HG02970 (cell line): ENCODE data around the gene SLX4IP.

ENCODE experiments used
- ATAC-seq: cut with Tn5 transposase; IDR thresholded peaks from one replicate; pipeline ENCODE4 v1.9.1; 2021; ENCODE audit warnings: mild to moderate bottlenecking, moderate library complexity, moderate number of reproducible peaks; ENCODE audit not compliant: unreplicated experiment, low FRiP score

The SLX4IP gene

DNA sequence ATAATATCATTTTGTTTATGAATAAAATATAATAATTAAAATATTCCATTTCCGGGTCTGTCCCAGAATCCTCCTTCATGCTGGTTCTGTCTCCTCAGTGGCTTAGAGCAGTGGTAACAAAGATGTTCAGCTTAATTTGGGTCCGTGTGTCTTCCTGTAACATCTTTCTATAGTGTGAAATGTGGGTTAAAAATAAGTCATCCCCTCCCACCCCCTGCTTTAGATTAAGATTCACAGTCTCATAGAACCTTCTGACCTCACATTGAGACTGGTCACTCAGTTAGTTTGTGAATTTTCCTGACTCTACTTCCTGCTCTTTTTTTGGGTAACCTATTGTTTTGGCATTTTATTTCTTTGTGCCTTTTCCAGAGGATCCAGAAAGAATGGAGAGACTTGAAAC lies 55.2 kb downstream of the SLX4IP start:
- ATAC-seq = no peak

DNA sequence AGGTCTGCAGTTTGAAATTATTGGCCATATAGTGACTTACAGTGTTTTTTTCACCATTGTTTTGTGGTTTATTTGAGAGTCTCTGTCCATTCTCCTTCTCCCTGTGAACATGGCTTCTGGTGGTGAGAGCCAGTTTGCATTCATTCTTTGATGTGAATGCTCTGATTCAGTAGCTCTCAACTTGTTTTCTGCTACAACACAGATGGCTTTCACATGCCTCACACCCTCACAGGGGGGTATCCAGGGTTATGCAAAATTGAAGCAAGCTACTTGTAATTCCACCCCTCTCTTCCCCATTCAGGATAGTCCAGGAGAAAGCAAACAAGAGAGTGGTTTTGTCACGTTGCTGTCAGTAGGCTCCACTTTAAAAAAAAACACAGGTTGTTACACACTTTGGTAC lies 55.6 kb downstream of the SLX4IP start:
- no peak for ATAC-seq

DNA sequence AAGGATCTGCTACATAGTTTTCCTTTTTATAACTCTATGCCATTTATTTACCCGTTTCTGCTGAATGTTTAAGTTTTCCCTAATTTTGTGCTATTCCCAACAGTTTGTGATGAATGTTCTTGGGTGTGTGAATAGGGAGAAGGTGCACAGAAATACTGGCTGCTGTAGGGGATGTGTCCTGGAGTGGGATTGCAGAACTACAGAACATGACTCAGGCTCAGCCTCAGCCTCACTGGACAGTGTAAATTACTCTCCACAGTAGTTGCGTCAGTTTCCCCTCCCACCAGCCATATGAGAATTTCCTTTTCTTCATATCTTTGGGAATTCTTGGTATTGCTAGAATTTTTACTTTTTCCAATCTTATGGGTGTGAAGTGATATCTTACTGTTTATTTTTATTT lies 57.0 kb downstream of the SLX4IP start:
- no peak for ATAC-seq

DNA sequence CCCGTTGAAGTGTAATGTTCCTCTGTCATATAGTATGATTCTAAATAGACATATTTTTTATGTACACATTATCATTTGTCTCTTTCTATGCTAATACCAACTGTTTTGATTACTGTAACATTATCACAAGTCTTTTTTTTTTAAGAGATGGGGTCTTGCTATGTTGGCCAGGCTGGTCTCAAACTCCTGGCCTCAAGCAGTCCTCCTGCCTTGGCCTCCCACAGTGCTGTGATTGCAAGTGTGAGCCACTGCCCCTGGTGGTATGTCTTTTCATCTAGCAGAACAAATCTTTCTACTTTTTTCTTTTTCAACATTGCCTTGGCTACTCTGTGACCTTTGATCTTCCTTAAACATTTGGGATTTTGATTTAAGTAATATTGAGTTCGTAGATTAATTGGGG lies 57.7 kb downstream of the SLX4IP start:
- ATAC-seq = no peak

DNA sequence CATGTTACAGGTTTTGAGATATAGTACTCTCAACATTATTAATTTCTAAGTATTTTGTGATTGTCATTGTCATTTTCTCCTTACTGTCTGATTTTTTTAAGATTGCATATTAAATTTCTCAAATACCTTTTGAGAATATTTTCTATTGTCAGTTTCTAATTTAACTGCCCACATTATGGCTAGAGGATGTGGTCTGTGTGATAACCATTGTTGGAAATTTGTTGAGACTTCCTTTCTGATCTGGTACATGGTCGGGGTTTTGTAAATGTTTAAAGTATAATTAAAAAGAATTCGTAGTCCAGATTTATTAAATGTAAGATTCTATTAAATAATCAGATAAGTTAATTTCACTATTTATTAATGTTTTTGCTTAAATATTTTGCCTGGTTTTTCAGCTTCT lies 60.1 kb downstream of the SLX4IP start:
- ATAC-seq = no peak

DNA sequence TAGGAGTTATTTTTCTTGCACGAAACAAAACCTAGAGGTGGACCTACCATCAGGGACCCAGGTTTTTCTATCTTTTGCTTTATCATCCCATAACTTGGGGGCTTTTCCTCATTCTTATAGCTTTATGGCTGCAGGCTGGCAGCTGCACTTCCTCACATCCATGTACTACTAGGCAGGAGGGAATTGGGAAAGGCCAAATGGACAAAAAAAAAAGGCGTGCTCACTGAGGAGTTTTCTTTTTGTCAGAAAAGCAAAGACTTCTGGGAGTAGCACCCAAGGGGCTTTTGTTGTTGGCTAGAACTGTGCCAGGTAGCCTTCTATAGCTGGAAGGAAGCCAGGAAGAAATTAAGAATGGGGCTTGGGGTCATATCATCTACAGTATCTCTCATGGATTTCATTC lies 61.4 kb downstream of the SLX4IP start:
- no peak for ATAC-seq

DNA sequence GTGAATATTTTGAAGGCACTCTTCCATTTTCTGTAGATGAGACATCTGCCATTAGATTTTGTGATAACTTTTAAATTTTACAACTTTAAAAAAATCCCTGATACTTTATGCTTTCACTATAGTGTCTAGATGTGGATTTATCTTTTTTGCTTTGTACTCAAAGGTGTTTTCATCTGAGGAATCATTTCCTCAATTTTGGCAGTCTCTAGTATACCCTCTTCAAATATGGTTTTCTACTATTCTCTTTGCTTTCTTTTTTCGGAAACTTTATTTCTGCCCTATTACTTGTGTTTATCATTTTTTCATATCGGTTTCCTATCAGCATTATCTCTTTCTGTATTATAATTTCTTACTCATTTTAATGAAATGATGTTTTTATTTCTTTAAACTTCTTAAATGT lies 62.2 kb downstream of the SLX4IP start:
- no peak for ATAC-seq

DNA sequence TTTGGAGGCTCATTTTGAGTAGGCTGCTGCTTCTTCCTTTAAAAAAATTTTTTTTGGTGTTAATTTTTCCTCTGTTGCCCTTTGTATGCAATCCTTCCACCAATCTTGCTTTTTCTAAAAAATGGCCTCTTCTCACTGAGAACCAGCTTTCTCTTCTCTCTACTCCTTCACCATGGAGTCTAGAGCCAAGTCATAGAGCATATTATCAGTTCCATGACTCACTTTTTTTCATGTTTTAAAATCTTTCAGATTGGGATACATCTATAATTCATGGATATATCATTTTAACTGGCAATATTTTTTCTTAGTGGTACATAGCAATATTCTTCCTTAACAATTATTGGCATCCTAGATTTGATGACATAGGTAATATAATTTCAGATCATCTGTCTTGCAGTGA lies 62.7 kb downstream of the SLX4IP start:
- no peak for ATAC-seq

DNA sequence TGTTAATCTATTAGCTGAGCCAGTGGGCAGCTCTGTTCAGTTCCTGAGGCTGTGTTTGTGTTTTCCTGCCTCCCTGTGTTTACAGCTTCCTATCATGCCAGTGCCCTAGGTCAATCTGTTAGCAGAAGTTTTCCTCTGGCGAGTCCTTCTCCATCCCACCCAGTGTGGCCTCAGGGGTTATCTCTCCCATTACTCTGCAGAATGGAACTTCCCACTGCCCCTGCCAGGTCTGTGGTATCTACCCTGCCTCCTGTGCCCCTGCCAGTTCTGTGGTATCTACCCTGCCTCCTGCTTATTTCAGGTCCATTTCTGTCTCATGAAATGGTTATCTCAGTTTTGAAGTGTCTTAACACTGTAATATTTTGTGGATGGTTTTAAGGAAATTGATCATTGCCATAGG lies 63.1 kb downstream of the SLX4IP start:
- no peak for ATAC-seq

DNA sequence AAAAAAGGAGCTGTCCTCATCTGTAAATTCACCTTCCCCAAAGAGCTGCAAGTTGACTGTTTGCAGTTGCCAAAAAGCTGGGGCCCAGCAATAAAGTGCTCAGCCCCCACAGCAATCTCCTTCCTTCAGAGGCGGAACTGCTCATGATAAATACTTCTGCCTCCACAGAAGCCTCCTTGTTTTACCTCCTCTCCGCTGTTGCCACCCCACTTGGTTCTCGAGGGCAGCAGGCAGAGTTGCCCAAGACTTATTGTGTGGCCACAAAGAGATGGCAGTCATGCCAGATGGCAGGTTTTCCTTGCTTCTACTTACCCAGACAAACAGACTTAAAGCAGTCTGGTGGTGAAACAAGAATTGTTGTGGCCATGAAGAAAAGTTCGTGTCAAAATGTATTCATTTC lies 66.3 kb downstream of the SLX4IP start:
- ATAC-seq = no peak

DNA sequence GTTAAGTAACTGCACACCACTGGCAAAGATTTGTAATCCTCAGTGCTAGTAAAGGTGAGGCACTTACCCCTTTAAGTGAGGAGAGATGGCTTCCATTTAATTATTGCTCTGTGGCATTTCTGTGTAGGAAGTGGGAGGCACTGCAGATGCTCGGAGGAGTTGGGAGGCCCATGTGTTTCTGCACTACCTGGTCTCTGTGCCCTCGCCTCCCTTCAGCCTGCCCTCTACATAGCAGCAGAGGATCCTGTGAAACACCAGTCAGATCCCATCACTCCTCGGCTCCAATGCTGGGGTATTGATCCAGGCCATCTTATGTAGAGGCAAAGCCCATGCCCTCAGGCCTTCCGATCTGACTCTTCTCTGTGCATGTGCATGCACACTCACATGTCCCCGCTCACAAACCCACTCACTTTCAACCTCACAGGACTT lies 67.0 kb downstream of the SLX4IP start:
- ATAC-seq = no peak

DNA sequence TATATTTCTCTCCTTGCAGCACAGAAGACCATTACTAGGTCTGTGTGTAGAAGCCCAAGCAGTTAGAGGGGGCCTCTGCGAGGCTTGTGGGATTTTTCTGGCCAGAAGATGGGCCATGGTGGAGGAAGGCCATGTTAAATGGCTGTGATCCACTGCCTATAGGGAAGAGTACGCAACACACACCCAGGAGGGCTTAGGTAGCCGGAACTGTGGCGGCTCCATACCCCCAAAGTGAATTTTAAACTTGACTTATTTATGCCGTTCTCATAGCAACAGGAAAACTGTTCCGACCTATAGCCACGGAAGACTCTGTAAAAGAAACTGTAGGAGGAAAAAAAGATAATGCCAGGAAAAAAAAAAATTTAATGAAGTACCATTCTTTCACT lies 69.5 kb downstream of the SLX4IP start:
- ATAC-seq = no peak

DNA sequence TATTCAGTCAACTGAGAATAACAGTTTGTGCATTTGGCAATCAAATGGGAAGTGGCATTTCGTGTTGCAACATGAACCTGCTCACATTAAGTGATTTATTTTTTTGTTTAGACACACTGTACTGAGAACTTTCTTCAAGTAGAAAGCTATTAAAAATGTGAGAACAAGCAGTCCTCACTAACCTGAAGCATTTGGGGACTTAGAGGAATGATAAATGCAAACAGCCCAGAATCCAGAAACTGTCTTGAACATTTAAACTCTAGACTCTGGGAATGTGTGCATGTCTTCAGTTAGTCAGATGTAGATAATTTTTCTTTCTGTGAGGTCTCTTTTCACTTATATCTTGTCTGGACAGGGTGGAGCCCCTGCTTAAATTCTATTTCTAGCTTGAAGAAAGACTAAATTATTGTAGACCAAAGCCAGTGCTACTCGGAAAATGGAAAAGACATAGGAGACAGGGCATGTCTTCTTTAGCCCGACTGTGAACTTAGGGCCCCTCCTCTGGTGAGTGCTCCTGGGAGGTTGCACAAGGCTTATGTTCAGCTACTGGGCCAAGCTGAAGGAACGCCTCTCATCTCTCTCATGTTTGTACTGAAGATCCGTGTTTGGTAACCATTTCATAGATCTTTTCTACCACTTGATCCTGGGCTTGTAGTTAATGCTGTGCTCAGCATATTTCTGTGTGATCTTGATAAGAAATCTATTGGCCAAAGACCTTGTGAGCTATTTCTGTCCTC lies 70.1 kb downstream of the SLX4IP start:
- ATAC-seq = no peak

DNA sequence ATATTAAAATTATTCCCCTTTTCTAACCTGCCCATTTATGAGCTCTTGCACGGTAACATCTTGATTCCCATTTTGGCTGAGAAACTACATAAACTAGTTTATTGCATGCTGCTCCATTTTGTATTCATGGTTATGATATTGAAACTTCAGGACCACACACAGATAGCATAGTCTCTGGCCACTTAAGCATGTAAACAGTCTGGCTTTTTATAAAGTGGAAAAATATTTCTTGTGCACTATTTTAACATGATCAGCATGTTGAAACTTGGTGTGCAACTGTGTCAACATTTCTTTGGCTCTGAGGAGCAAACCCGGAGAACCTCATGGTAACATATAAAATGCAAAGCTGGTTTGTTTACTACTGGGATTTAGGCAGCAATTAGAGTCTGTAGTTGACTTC lies 70.7 kb downstream of the SLX4IP start:
- no peak for ATAC-seq

DNA sequence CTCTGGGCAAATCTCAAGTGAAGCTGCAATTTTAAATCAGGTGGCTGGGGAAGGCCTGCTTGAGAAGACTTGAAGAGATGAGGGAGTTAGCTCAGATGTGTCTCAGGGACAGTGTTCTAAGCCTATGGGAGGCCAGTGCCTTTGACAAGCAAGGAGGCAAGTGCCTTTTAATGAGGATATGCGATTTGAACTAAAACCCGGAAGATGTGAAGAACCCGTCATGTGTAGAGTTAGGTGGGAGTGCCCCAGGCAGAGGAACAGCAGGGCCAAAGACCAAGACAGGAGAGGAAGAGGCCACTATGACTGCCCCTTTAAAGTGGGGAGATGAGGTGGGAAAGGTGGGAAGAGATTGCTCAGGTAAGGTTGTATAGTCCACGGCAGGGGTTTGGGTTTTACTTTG lies 71.9 kb downstream of the SLX4IP start:
- no peak for ATAC-seq

DNA sequence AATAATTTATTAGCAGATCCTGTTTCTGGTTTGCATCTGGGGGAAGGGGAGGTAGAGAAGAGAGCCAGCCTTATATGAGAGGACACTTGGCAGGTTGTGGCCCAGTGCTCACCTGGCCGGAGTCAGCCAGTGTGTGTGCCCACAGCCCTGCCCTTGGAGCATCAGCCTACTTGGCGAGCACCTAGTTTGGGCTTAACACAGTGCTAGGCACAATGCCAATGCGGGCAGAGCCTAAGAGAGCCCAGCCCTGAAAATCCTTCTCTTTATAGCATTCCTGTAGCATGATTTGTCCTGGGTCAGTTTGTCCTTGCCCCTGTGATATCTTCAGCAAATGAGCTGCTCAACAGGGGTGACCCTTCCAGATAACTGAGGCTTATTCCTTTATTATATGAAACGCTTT lies 73.0 kb downstream of the SLX4IP start:
- no peak for ATAC-seq

DNA sequence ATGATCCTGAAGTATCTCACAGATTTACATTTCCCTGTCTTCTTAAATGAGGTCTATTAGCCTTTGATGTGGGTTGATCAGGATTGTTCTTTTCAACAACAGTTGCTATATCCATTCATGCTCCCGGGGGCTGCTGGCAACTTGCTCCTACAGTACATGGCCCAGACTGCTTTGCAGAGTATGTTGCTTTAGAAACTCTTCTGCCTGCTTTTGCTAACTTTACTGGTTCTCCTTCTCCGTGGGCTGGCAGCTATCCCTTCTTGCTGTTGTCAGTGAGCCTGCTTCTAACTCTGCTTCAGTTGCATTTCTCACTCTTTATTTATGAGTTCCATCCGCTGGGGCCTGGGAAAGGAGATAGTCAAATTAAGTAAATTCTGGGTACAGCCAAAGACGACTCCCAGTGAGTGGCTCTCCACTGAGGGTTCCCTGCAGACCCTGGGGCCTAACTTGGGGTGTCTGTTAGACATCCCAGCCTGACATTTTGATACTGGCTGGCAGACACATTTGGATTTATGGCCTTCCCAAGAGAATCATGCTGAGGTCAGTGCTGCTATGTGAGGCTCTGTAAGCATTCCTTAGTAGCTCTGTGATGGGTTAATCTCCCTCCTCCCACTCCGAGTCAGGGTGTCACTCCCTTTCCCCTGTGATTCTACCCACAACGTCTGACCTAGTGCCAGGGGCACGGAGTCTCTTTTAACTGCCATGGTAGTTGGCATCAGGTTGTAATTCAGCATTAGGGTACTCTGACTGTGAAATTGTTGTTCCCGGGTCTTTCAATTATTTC lies 73.6 kb downstream of the SLX4IP start:
- no peak for ATAC-seq

DNA sequence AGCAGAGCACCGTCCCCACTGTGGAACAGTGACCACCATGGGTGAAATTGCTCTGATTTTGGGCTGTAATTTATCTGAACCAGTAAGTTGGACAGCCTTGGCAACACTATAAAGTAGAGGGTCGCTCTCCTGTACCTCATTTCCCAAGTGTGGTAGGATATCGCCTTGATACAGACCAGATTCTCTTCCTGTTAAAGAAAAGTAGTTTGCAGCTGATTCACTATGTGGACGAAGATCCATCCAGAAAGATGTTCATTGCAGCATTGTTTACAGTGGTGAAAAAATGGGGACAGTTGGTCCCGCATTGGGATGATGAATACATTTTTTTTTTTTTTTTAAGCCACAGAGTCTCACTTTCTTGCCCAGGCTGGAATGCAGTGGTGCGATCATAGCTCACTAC lies 74.3 kb downstream of the SLX4IP start:
- no peak for ATAC-seq

DNA sequence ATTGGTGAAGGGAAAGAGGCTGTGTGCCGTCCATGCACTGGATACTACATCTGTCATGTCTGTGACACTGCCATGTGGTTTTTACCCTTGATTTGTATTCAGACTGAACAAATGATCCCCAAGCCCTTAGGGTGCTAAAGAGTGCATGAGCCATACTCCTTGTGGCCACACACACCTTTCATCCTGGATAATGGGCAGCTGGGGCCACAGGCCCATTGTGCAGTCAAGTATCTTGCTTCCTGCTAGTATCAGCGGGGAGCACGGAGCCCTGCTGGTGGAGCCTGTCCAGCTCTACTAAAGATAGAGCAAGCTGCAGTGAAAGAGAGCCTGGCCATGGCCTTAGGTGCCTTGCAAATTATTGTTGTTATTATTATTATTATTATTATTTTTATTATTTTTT lies 75.1 kb downstream of the SLX4IP start:
- ATAC-seq = no peak

DNA sequence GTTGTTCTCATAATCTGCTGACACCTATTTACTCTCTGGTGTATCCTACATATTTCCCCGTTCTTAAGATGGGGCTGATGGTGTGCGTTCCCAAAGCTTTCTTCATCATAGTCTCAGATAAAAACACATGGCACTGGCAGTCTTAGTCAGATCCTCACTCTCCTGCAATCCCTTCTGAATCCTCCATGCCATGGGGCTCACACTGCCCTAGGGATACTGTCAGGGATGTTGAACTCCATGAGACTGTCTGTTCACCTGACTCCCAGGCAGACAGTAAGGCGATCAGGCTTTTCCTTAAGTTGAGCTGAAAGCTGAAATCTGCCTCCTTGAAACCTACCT lies 76.0 kb downstream of the SLX4IP start:
- no peak for ATAC-seq

DNA sequence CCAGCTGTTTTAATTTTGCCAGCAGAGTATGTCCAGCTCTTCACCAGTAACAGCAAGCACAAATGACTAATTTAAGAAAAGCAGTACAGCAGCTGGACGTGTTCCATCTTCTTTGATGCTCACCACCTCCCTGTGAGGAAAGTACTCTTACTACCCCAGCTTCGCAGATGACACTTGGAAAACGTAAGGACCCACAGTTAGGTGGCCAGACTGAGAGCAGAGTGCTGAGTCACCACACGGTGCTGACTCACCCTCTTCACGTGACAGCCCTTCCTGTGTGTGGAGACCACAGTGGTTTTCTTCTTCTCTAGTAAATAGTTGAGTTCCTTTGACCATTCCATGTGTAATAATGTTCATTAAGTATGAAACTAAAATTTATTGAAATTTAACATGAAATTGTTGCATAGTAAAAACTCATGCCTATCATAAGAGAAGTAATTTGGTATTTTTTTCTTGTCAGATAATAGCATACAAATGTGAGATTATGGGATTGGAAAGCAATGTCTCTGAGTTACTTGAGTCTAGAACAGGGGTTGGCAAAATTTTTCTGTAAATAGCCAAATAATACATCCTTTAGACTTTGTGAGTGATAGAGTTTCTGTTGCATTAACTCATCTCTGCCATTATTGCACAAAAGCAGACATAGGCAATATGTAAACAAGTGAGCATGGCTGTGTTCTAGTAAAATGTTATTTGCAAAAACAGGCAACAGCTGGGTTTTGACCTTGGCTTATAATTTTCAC lies 76.6 kb downstream of the SLX4IP start:
- ATAC-seq = peak; percentile 92

DNA sequence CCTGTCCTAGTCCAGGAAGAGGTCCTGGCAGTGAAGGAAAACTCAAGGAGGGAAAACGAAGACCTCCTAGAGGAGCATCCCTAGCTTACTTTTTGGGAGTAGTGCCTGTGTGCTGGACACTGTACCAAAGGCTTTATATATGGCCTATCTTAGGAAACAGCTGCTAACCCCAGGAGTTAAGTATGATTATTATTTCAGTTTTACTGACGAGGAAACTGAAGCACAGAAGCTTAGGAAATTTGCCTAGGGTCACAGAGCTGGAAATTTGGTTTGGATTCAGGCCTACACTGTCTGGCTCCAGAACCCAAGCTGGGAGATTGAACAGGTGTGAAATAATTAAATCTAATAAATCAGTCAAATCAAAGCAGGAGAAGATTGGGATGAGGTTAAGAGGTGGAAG lies 78.0 kb downstream of the SLX4IP start:
- no peak for ATAC-seq
